ENCODE measurements around the gene CFAP58.

CFAP58 gene

GRCh38 chr10:104371753-104372152, 18.1 kb downstream of the CFAP58 start:
- DNase-seq (ENCODE audit: low read depth in 3 of 3) = no peak

DNA sequence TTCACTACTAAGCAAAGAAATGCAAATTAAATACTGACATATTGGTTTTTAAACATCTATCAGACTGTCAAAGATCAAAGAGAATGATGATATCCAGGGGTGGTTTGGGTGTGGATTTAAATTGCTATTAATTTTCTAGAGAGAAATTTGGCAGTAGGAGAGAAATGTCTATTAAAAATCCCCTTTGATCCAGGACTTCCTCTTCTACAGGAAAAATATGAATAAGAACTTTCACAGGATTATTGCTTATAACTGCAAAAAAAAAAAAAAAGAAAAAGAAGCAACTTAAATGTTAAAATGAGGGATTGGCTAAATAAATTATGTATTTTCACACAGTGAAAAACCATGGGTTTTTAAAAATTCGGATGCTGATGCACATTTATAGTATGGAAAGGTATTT, 21.0 kb downstream of the CFAP58 start:
- no peak for DNase-seq (ENCODE audit: low read depth in 3 of 3)

GRCh38 chr10:104376784-104377300, 23.2 kb downstream of the CFAP58 start:
- DNase-seq (ENCODE audit: low read depth in 3 of 3) = no peak

DNA sequence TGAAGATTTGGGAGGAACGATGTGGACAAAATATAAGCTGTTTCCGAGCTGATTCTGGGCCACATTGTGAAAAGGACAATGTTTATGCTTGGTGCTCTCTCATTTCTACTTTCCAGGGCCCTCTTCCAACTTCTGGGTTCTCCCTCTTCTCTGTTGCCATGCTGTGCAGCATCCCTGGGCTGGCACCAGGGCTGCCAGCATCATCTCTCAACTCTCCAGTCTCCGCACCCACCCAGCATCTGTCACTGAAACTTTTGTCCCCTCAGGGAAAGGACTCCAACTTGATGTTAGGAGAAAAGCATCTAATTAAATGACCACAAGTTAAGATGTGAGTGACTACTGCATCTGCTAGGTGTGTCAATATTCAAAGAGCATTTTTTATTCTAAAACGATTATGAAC, 26.7 kb downstream of the CFAP58 start:
- DNase-seq (ENCODE audit: low read depth in 3 of 3) = no peak

DNA sequence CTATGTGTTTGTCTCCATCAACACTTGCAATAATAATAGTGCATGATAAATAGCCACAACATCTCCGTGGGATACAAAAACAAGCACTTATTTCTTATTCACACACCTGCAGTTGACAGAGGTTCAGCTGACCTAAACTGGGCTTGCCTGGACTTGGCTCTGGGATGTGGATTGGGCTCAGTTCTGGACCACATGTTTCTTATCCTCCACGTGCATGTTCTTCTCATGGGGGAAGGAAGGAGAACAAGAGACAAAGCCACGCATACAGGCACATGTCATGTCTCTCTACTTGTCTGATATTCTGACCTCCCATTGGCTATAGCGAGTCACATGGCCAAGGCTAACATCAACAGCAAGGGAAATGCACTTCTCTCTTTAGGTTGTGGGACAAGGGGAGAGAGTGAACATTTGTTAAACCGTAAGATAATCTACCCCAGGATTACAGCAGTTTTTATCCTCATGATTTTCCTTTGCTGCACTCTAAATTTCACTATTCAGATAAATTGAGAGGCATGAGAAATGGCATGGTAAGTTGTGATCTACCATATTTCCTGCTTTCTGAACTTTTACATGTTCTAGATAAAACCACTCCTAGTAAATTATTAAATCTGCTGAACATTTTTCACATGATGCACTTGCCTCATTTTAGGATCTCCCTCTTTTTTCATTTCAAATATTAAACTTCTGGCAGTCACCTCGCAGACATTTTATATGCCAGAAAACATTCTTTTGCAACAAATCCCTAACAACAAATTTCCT, 33.7 kb downstream of the CFAP58 start:
- no peak for DNase-seq (ENCODE audit: low read depth in 3 of 3)

DNA sequence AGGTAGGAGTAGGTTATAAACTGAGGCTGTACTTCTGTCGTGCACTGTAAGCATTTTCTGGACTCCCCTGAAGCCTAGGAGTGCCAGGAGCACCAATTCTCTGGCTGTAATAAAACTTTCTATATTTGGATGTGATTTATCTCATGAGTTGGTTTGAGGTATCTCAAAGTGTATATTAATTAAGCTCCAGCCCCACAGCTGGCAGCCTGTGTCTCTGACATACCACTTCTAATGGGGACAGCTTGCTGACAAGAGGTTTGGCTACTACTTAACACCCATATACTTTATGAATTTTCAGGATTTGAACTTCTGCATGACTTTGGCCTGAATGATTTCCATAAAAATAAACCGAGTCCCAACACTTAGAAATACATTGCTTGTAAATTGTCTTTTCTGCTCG, 35.2 kb downstream of the CFAP58 start:
- DNase-seq (ENCODE audit: low read depth in 3 of 3) = no peak

DNA sequence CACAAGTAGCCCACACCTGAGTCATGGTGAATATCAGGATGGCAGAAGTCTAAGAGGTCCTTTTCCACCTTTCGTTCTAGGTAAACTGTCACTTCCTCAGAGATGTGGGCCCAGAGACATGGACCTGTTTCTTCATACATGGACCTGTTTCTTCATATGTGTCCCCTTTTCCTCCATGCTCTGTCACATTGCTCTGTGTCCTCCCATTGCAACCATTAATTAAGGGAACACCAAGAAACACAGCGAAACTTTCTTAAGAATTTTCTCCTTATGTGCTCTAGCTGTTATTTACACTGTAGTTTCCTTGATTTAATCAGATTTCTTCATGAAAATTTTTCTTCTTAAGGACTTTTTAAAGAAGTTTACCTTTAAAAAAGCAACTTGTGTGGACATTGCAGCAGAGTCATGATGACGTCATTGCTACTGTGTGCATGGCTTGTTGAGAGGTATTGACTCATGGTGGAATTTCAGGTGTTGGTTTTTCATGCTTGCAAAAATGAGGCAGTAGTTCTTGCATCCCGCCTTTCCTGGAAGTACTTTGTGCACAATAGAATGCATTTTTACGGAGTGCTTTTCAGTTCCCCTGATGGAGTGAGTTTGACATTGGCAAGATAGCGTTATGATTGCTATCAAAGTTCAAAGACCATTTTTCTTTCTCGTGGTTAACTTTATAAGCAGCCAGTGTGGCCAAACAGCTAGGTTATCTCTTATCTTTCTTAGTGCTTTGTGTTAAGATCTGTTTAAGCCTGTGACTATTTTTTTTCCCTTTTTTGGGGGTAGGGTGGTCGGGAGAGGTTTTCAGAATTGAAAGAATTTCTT, 37.7 kb downstream of the CFAP58 start:
- no peak for DNase-seq (ENCODE audit: low read depth in 3 of 3)

DNA sequence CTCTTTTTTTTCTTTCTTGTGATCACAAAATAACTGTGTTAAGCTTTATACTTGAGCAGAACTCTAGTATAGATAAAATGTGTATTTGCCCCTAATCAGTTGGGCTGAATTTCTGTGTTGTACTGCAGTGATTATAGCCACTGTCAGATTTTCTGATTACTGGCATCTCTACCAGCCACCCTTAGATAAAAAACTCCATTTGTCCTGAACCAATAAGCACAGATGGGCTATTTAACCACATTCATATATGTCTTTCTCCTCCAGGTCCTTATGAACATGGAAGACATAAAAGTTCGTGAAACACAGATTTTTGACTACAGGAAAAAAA, 38.3 kb downstream of the CFAP58 start:
- DNase-seq (ENCODE audit: low read depth in 3 of 3) = no peak

DNA sequence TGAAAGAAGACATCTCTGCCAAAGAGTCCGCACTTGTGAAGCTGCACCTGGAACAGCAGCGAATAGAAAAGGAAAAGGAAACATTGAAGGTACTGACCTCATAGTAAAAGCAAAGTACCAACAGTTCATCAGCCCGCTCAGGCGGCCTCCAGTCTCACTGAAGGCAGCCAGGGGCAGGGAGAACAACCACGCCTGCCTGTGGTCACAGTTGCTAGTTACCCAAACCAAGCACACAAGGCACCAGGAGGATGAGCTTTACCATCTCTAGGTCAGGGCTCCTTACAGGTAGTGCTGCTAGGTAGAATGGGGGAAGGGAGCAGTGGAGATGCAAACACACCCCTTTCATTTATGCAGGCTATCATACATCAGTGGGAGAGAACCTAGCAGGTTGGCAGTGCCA, 39.8 kb downstream of the CFAP58 start:
- no peak for DNase-seq (ENCODE audit: low read depth in 3 of 3)

- DNase-seq (ENCODE audit: low read depth in 3 of 3) = no peak
These were observed 42.9 kb downstream of the CFAP58 start for GRCh38 chr10:104396581-104396980.

DNA sequence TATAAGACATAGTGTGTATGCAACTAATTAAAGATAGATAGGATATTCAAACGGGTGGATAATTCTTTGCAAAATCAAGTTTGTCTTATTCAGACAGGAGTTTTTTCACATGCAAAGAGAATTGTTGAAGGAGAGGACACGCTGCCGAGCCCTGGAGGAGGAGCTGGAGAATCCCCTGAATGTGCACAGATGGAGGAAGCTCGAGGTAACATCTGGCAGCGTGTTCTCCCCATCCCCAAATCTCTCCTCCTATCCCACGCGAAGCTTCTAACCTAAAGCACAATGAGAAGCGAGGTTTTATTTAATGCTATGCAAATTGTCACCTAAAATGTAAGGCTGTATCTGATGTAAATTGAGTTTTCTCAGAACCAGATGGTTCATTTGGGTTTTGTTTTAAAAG, 50.0 kb downstream of the CFAP58 start:
- no peak for DNase-seq (ENCODE audit: low read depth in 3 of 3)

DNA sequence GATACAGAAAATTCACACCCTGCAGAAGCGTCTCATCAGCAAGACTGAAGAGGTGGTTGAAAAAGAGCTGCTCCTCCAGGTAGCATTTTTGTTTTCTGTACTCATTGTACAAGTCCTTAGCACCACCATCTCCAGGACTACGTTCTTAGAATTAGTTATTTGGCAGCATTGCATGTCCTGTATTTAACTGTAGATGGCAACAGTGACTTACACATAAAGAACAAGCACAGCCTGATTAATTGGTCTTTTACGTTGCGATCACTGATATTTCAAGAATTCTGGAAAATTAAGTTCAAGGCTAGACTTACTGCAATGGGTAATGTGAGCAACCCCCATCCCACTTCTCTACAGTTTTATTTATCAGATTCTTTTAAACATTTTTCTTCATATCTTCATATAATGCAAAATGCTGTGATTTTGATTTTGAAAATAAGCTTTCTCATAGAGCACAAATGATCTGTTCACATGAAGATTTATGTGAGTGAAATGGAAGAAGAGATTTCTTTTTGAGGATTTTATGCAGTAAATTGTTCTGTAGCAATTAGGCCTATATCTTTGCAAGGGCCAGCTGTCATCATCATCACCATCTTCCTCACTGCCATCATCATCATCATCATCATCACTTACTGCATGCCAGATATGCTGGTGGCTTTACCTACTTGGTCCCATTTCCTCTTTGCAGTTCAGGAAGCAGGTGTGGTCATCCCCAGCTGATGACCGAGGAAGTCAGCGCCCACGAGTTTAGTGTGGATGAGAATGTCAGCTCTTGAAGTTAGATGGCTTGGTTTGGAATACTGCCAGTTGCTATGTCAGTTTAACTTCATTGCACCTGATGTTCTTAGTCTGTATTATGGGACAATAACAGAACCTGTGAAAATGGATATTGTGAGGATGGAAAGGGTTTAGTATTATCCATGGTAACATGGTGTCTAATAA, 53.4 kb downstream of the CFAP58 start:
- no peak for DNase-seq (ENCODE audit: low read depth in 3 of 3)

DNA sequence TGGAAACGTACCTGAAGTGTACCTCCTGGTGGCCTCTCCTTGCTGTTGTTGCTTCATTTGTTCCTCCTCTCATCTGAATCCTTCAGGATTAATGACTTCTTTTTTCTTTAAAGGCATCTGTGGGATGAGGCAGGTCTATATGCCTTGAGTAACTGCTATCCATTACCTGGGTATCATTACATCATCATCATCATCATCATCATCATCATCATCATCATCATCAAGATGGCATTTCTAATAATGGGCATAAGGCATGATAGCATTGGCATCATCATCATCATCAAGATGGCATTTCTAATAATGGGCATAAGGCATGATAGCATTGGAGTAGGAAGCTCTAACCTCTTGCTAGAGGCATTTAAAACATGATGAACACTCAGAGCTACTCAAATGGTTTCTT, 59.9 kb downstream of the CFAP58 start:
- DNase-seq (ENCODE audit: low read depth in 3 of 3) = no peak

- no peak for DNase-seq (ENCODE audit: low read depth in 3 of 3)
These were observed 62.0 kb downstream of the CFAP58 start for GRCh38 chr10:104415526-104416165.

- DNase-seq (ENCODE audit: low read depth in 3 of 3) = no peak
These were observed 63.2 kb downstream of the CFAP58 start for GRCh38 chr10:104416851-104417250.

- DNase-seq (ENCODE audit: low read depth in 3 of 3) = no peak
These were observed 64.1 kb downstream of the CFAP58 start for GRCh38 chr10:104417637-104418292.

DNA sequence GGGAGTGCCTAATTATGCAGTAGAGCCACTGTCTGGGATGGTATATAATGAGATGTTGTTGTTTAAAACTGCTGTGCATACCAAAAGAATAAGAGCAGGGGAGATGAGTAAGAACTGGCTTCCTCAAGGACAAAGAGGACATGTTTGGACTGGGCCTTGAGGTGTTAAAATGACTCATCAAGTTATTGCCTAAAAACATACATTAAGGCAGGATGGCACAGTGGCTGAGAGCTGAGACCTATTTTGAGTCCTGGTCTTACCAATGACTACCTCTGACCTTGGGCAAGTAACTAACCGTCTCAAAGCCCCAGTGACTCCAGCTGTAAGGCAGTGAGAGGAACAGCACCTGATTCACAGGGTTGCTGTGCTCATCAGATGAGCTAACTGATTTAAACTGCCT, 71.1 kb downstream of the CFAP58 start:
- no peak for DNase-seq (ENCODE audit: low read depth in 3 of 3)

DNA sequence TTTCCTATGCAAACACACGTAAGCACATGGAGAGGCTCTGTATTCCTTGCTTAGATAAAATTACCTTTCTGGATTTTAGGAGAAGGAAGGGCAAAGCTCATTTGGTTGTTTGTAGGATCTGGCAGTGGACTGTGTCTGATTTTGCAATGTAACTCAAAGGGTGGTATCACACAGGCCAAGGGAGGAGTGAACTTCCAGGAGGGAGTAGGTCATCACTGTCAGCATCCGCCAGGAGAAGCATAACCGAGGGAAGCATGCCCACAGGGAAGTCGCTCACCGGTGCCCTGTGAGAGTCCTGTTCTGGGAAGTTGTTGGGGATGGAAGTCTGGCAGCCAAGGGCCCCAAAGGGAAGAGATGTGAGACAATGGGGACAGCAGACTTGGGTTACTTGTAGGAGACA, 74.4 kb downstream of the CFAP58 start:
- DNase-seq (ENCODE audit: low read depth in 3 of 3) = no peak

GRCh38 chr10:104429846-104430245, 76.2 kb downstream of the CFAP58 start:
- no peak for DNase-seq (ENCODE audit: low read depth in 3 of 3)

GRCh38 chr10:104430360-104430759, 76.7 kb downstream of the CFAP58 start:
- DNase-seq (ENCODE audit: low read depth in 3 of 3) = no peak

DNA sequence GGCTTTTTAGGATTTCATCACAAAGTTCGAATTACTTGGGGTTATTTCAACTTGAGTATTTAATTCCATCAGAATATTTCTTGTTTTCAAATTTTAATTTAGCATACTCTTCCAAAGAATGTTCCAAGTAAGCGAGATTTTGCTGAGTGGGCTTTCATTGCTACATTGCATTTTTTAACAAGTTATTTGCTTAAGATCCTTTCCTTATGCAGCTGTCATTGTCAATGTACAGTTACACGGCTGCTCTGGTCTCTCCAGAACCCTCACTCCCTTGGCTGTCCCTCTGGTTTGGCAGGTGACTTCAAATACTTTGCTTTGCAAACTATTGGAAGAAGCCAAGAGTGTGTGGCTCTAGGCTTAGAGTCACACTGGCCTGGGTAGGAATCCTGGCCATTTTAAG, 80.0 kb downstream of the CFAP58 start:
- DNase-seq (ENCODE audit: low read depth in 3 of 3) = no peak

Measured in stimulated activated CD4-positive, alpha-beta T cell treated with anti-CD3 and anti-CD28 coated beads, TNF-alpha, amount 100 ng/mL, for 4 hours (primary cell).